Adrenal gland (tissue), 5 donors: ENCODE data around the gene POLR3F.

Experiments used
- CTCF ChIP-seq, 6 experiments: fragments of 450-650 bp in 4 of 6; fragments of 200-600 bp in 2 of 6; sonication (generic) in 1 of 6; IDR thresholded peaks; 1 replicate in 5 of 6; 2 replicates in 1 of 6; pipeline versions ENCODE4 v1.5.1 to v1.8.0; 2016 to 2021; ENCODE audit warnings: antibody characterized with exemption in 6 of 6, mild to moderate bottlenecking in 2 of 6, moderate library complexity in 1 of 6
- POLR2A ChIP-seq, 2 donors: fragments of 450-650 bp; IDR thresholded peaks; one replicate each; pipeline ENCODE4 v1.6.1; 2017; ENCODE audit warnings: antibody characterized with exemption in 2 of 2, mild to moderate bottlenecking in 2 of 2, moderate library complexity in 1 of 2
- donor health status: DM: no; HTN: no; CAD: no.

GRCh38 chr20:18430172-18430826 is 36.9 kb upstream of the POLR3F start:
- TF ChIP-seq POLR2A (IDR thresholded peaks at IDR 0.05) (no peak), CTCF (IDR thresholded peaks at IDR 0.05) (no peak)
